ENCODE measurements around the gene ARFRP1. TPM values are rescaled to one million over a fixed set of nuclear protein-coding genes. Genes with fewer than 3 reads are reported as not detected.

ARFRP1 gene
- total and polyA plus RNA-seq, 2 of the 13 experiments (the other 11 are each of a cell fraction or from before 2014, with no cell fraction given) = 32.0 to 51.1 TPM

DNA sequence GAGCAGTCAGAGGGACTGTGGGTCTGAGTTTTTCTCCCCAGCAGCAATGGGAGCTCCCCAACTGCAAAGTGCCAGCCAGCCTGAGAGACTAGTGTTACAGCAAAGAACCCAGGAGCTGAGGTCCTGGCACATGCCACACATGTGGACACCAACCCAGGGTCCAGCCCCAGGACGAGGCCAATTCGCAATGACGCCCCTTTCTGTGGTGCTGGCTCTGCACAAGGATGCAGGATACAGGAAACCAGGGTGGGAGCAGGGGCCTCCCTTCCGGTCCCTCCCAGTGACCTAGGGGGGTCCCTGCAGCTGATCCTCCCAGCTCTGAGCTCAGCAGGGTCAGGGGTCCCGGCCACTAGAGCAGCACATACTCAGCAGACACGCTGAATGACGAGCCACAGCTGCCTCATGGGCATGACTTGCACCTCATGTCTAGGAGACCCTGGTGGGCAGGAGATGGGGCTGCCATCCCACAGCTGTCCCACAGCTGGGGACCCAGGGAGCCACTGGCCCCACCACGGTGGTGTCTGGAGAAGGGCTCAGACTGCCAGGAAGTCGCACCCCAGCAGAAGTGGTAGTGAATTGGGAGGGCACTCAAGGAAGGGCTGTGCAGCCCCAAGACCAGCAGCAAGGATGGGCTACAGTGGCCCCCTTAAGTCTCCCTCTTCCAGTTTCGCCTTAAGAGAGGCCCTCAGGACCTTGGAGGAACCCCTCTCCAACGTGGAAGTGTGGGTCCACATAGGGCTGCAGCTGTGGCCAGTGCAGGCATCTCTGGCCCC lies 3.6 kb downstream of the ARFRP1 start (continued):
- TF ChIP-seq PHF5A (CRISPR knock-in tag; IDR thresholded peaks at IDR 0.05; ENCODE audit: low read depth, unreplicated experiment) = no peak
- no peak for TF ChIP-seq ZNF331 (CRISPR knock-in tag; IDR thresholded peaks at IDR 0.05)
- no peak for TF ChIP-seq GZF1 (CRISPR knock-in tag; IDR thresholded peaks at IDR 0.05)
- no peak for TF ChIP-seq SOX5 (CRISPR knock-in tag; IDR thresholded peaks at IDR 0.05; ENCODE audit: borderline replicate concordance)
- TF ChIP-seq ZFP36 (IDR thresholded peaks at IDR 0.05; ENCODE audit: borderline replicate concordance, low read depth, low read length, partially characterized antibody) = no peak
- TF ChIP-seq ZNF354B (CRISPR knock-in tag; IDR thresholded peaks at IDR 0.05) = no peak
- no peak for TF ChIP-seq ASH2L (IDR thresholded peaks at IDR 0.05; ENCODE audit: insufficient read length, low read depth, low read length)
- TF ChIP-seq ZNF775 (CRISPR knock-in tag; IDR thresholded peaks at IDR 0.05; ENCODE audit: borderline replicate concordance) = no peak
- TF ChIP-seq MIER2 (CRISPR knock-in tag; IDR thresholded peaks at IDR 0.05) = no peak
- no peak for TF ChIP-seq ZNF224 (CRISPR knock-in tag; IDR thresholded peaks at IDR 0.05)
- TF ChIP-seq NONO (IDR thresholded peaks at IDR 0.05) = no peak
- no peak; the same call in 1 of the 2 replicates for TF ChIP-seq NONO (CRISPR knock-in tag; conservative IDR thresholded peaks at IDR 0.05)
- no peak for TF ChIP-seq ZNF670 (CRISPR knock-in tag; IDR thresholded peaks at IDR 0.05; ENCODE audit: borderline replicate concordance)
- TF ChIP-seq ARNT2 (CRISPR knock-in tag; IDR thresholded peaks at IDR 0.05; ENCODE audit: low read depth) = no peak
- no peak for TF ChIP-seq DNMT3B (CRISPR knock-in tag; conservative IDR thresholded peaks at IDR 0.05)
- TF ChIP-seq, protein P1, sequence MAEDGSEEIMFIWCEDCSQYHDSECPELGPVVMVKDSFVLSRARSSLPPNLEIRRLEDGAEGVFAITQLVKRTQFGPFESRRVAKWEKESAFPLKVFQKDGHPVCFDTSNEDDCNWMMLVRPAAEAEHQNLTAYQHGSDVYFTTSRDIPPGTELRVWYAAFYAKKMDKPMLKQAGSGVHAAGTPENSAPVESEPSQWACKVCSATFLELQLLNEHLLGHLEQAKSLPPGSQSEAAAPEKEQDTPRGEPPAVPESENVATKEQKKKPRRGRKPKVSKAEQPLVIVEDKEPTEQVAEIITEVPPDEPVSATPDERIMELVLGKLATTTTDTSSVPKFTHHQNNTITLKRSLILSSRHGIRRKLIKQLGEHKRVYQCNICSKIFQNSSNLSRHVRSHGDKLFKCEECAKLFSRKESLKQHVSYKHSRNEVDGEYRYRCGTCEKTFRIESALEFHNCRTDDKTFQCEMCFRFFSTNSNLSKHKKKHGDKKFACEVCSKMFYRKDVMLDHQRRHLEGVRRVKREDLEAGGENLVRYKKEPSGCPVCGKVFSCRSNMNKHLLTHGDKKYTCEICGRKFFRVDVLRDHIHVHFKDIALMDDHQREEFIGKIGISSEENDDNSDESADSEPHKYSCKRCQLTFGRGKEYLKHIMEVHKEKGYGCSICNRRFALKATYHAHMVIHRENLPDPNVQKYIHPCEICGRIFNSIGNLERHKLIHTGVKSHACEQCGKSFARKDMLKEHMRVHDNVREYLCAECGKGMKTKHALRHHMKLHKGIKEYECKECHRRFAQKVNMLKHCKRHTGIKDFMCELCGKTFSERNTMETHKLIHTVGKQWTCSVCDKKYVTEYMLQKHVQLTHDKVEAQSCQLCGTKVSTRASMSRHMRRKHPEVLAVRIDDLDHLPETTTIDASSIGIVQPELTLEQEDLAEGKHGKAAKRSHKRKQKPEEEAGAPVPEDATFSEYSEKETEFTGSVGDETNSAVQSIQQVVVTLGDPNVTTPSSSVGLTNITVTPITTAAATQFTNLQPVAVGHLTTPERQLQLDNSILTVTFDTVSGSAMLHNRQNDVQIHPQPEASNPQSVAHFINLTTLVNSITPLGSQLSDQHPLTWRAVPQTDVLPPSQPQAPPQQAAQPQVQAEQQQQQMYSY (CRISPR knock-in tag; IDR thresholded peaks at IDR 0.05) = no peak
- TF ChIP-seq AGO2 (optimal IDR thresholded peaks at IDR 0.05; ENCODE audit: low read depth, low read length) = peak; percentile 69
- TF ChIP-seq SIX1 (CRISPR knock-in tag; IDR thresholded peaks at IDR 0.05; ENCODE audit: borderline replicate concordance) = no peak
- no peak for TF ChIP-seq E2F1 (CRISPR knock-in tag; IDR thresholded peaks at IDR 0.05)
